ENCODE data around the gene BCKDHB.

GRCh38 chr6:80382811-80383210, 276.3 kb downstream of the BCKDHB start:
- TF ChIP-seq CTCF (IDR thresholded peaks at IDR 0.05) (no peak), POLR2A (IDR thresholded peaks at IDR 0.05) (no peak), POLR2AphosphoS5 (IDR thresholded peaks at IDR 0.05) (no peak)

Measured in prostate gland (tissue), 2 donors.